GM18508 (cell line): ENCODE measurements around the gene PKP1.

ENCODE experiments used
- ATAC-seq: cut with Tn5 transposase; IDR thresholded peaks from one replicate; pipeline ENCODE4 v1.9.1; 2021; ENCODE audit warnings: moderate number of reproducible peaks; ENCODE audit not compliant: insufficient read depth, unreplicated experiment

The PKP1 gene

GRCh38 chr1:201346337-201346939, 63.1 kb downstream of the PKP1 start:
- ATAC-seq: no peak

GRCh38 chr1:201346987-201347386, 63.7 kb downstream of the PKP1 start:
- ATAC-seq: no peak

GRCh38 chr1:201347498-201348210, 64.3 kb downstream of the PKP1 start:
- ATAC-seq: no peak

- no peak for ATAC-seq
Observed at GRCh38 chr1:201348211-201348566, 64.9 kb downstream of the PKP1 start.

GRCh38 chr1:201349092-201349491, 65.8 kb downstream of the PKP1 start:
- ATAC-seq: no peak

GRCh38 chr1:201350361-201350725, 67.0 kb downstream of the PKP1 start:
- no peak for ATAC-seq

- no peak for ATAC-seq
Observed at GRCh38 chr1:201350884-201351283, 67.6 kb downstream of the PKP1 start.

GRCh38 chr1:201351617-201352016, 68.3 kb downstream of the PKP1 start:
- no peak for ATAC-seq

GRCh38 chr1:201353186-201353940, 70.1 kb downstream of the PKP1 start:
- no peak for ATAC-seq

- no peak for ATAC-seq
Observed at GRCh38 chr1:201354151-201354900, 71.0 kb downstream of the PKP1 start.

- ATAC-seq: no peak
Observed at GRCh38 chr1:201354901-201355295, 71.6 kb downstream of the PKP1 start.

- ATAC-seq: no peak
Observed at GRCh38 chr1:201355471-201355870, 72.2 kb downstream of the PKP1 start.

- ATAC-seq: no peak
Observed at GRCh38 chr1:201356236-201356635, 72.9 kb downstream of the PKP1 start.

GRCh38 chr1:201356701-201357100, 73.4 kb downstream of the PKP1 start:
- no peak for ATAC-seq

- ATAC-seq: no peak
Observed at GRCh38 chr1:201357211-201357610, 73.9 kb downstream of the PKP1 start.

- ATAC-seq: no peak
Observed at GRCh38 chr1:201357636-201358348, 74.5 kb downstream of the PKP1 start.

GRCh38 chr1:201358596-201358995, 75.3 kb downstream of the PKP1 start:
- no peak for ATAC-seq

- no peak for ATAC-seq
Observed at GRCh38 chr1:201359031-201359872, 75.9 kb downstream of the PKP1 start.

GRCh38 chr1:201359873-201360210, 76.5 kb downstream of the PKP1 start:
- no peak for ATAC-seq

GRCh38 chr1:201360486-201360885, 77.2 kb downstream of the PKP1 start:
- no peak for ATAC-seq
